Skeletal muscle satellite cell (primary cell): Measurements from ENCODE around the gene CYP2C9. TPM values are rescaled to one million over a fixed set of nuclear protein-coding genes. Genes with fewer than 3 reads are reported as not detected.

Source experiments
- small RNA-seq: library from RNA; depleted of rRNA; stranded (forward); fragments of <200 nt; gene quantifications from one replicate; pipeline ENCODE3, GENCODE V24; 2012

The CYP2C9 gene

Small RNAs within 50 kb of the gene (small RNA-seq; reads per million reads assigned to genes)
- not detected for gene CYP2C60P
